H1 (cell line): ENCODE data around the gene CEP104. TPM values are rescaled to one million over a fixed set of nuclear protein-coding genes. Genes with fewer than 3 reads are reported as not detected.

ENCODE experiments used
- CTCF ChIA-PET: fragments of 300-600 bp; sonication (Branson Sonifier 250); formaldehyde crosslinking; loops from one replicate; lab custom pipeline; 2021; ENCODE audit not compliant: partially characterized antibody; lab: Charles Lee
- POLR2A ChIA-PET: fragments of 300-600 bp; sonication (Branson Sonifier 250); formaldehyde crosslinking; loops from one replicate; lab custom pipeline; 2021; ENCODE audit warnings: inconsistent platforms; ENCODE audit not compliant: partially characterized antibody; lab: Charles Lee
- DNase-seq, 2 experiments: peaks; one replicate each; pipeline versions ENCODE4 v3.0.0 to v3.0.0-alpha.2; 2010 to 2022; ENCODE audit warnings: low spot score in 2 of 2, low read depth in 1 of 2, mixed read lengths in 1 of 2
- FAIRE-seq: peaks from 2 replicates; lab custom pipeline; 2011; peaks lifted over from hg19 to GRCh38; lab: Jason Lieb, UNC
- H2AFZ ChIP-seq: 2 replicates; pipeline ENCODE4 v1.8.1; 2012; ENCODE audit warnings: low read length, inconsistent platforms
- H2AK5ac ChIP-seq: 2 replicates; pipeline ENCODE4 v1.6.1; 2013; ENCODE audit warnings: low read depth, low read length
- H2BK120ac ChIP-seq: replicated peaks from 2 replicates; pipeline ENCODE3; 2013; ENCODE audit warnings: low read depth, low read length, inconsistent platforms
- H2BK12ac ChIP-seq: 2 replicates; pipeline ENCODE4 v1.6.1; 2013; ENCODE audit warnings: low read depth, low read length
- H2BK15ac ChIP-seq: 2 replicates; pipeline ENCODE4 v1.6.1; 2013; ENCODE audit warnings: low read length
- H2BK20ac ChIP-seq: 2 replicates; pipeline ENCODE4 v1.6.1; 2013; ENCODE audit warnings: low read length
- H2BK5ac ChIP-seq: 2 replicates; pipeline ENCODE4 v1.6.1; 2013; ENCODE audit warnings: low read depth, low read length
- H3K14ac ChIP-seq: 2 replicates; pipeline ENCODE4 v1.6.1; 2013; ENCODE audit warnings: inconsistent platforms; ENCODE audit not compliant: insufficient read length
- H3K18ac ChIP-seq: 2 replicates; pipeline ENCODE4 v1.6.1; 2013; ENCODE audit warnings: low read length; ENCODE audit errors: extremely low read depth
- H3K23ac ChIP-seq: 2 replicates; pipeline ENCODE4 v1.6.1; 2013; ENCODE audit warnings: inconsistent platforms; ENCODE audit not compliant: insufficient read length
- H3K23me2 ChIP-seq: 2 replicates; pipeline ENCODE4 v1.6.1; 2013; ENCODE audit warnings: low read depth, low read length
- H3K27ac ChIP-seq: 2 replicates; pipeline ENCODE4 v1.6.1; 2011; ENCODE audit warnings: low read depth, low read length, inconsistent platforms
- H3K27me3 ChIP-seq, 4 experiments: replicated peaks in 1 of 4; 1 replicate in 1 of 4; 2 replicates in 3 of 4; pipeline versions ENCODE4 v1.6.1 to v1.8.1; 2011 to 2013; ENCODE audit warnings: low read length in 3 of 4, mild to moderate bottlenecking in 3 of 4, inconsistent platforms in 2 of 4, mixed read lengths in 2 of 4, moderate library complexity in 1 of 4; ENCODE audit not compliant: control insufficient read depth in 3 of 4, insufficient read depth in 3 of 4; ENCODE audit errors: extremely low read depth in 1 of 4
- H3K36me3 ChIP-seq, 4 experiments: 2 replicates each; pipeline versions ENCODE4 v1.6.1 to v1.8.1; 2011 to 2013; ENCODE audit warnings: mild to moderate bottlenecking in 4 of 4, low read length in 3 of 4, moderate library complexity in 2 of 4, control low read depth in 1 of 4, inconsistent platforms in 1 of 4; ENCODE audit not compliant: insufficient read depth in 4 of 4, control insufficient read depth in 2 of 4
- H3K4ac ChIP-seq: replicated peaks from 2 replicates; pipeline ENCODE3; 2013; ENCODE audit warnings: low read length, low read depth, mixed read lengths, inconsistent platforms; ENCODE audit not compliant: insufficient read length
- H3K4me1 ChIP-seq, 4 experiments: replicated peaks in 1 of 4; 1 replicate in 1 of 4; 2 replicates in 3 of 4; pipeline versions ENCODE4 v1.6.1 to v1.8.1; 2011 to 2013; ENCODE audit warnings: low read length in 3 of 4, inconsistent platforms in 2 of 4, mixed read lengths in 1 of 4; ENCODE audit not compliant: insufficient read depth in 4 of 4, control insufficient read depth in 3 of 4
- H3K4me2 ChIP-seq, 2 experiments: 2 replicates each; pipeline versions ENCODE4 v1.6.1 to v1.8.1; 2011 to 2013; ENCODE audit warnings: low read depth in 2 of 2, low read length in 2 of 2, control low read depth in 1 of 2, inconsistent platforms in 1 of 2, mild to moderate bottlenecking in 1 of 2; ENCODE audit not compliant: insufficient read depth in 1 of 2
- H3K4me3 ChIP-seq, 4 experiments: fragments of 200-600, 300-600 bp in 1 of 4; sonication (generic), shearing (Covaris generic), sonication (Bioruptor Twin) in 1 of 4; 2 replicates each; pipeline versions ENCODE4 v1.5.1 to v1.8.1; 2011 to 2016; ENCODE audit warnings: low read length in 4 of 4, low read depth in 3 of 4, control low read depth in 2 of 4, inconsistent platforms in 2 of 4, mild to moderate bottlenecking in 2 of 4, mixed read lengths in 1 of 4, moderate library complexity in 1 of 4; ENCODE audit not compliant: insufficient read depth in 2 of 4; ENCODE audit errors: extremely low read depth in 1 of 4
- H3K56ac ChIP-seq: replicated peaks from 2 replicates; pipeline ENCODE3; 2013; ENCODE audit warnings: low read depth, mild to moderate bottlenecking, mixed read lengths, low read length, inconsistent platforms; ENCODE audit not compliant: insufficient read length
- H3K79me1 ChIP-seq: 2 replicates; pipeline ENCODE4 v1.6.1; 2013; ENCODE audit warnings: low read depth, low read length, control low read depth
- H3K79me2 ChIP-seq, 2 experiments: 2 replicates each; pipeline versions ENCODE4 v1.6.1 to v1.8.1; 2012 to 2013; ENCODE audit warnings: low read length in 2 of 2, mild to moderate bottlenecking in 2 of 2, inconsistent platforms in 1 of 2; ENCODE audit not compliant: insufficient read depth in 2 of 2, control insufficient read depth in 1 of 2
- H3K9ac ChIP-seq, 4 experiments: replicated peaks in 1 of 4; 1 replicate in 1 of 4; 2 replicates in 3 of 4; pipeline versions ENCODE4 v1.6.1 to v1.8.1; 2011 to 2013; ENCODE audit warnings: low read depth in 3 of 4, low read length in 3 of 4, control low read depth in 2 of 4, mild to moderate bottlenecking in 2 of 4, moderate library complexity in 2 of 4, inconsistent platforms in 1 of 4; ENCODE audit errors: extremely low read depth in 1 of 4
- H3K9me3 ChIP-seq, 2 experiments: 2 replicates each; pipeline versions ENCODE4 v1.6.1 to v1.8.1; 2012 to 2013; ENCODE audit warnings: mild to moderate bottlenecking in 2 of 2, moderate library complexity in 2 of 2, control low read depth in 1 of 2, inconsistent platforms in 1 of 2, low read depth in 1 of 2, low read length in 1 of 2, mixed read lengths in 1 of 2; ENCODE audit not compliant: insufficient read depth in 2 of 2
- H4K20me1 ChIP-seq, 2 experiments: replicated peaks in 1 of 2; 2 replicates each; pipeline versions ENCODE3 to v1.8.1; 2011 to 2013; ENCODE audit warnings: inconsistent platforms in 2 of 2, low read length in 2 of 2, mild to moderate bottlenecking in 1 of 2; ENCODE audit not compliant: insufficient read depth in 2 of 2, control insufficient read depth in 1 of 2
- H4K5ac ChIP-seq: 2 replicates; pipeline ENCODE4 v1.6.1; 2013; ENCODE audit warnings: low read length, low read depth, mixed read lengths, inconsistent platforms; ENCODE audit not compliant: insufficient read length
- H4K8ac ChIP-seq: 2 replicates; pipeline ENCODE4 v1.8.0; 2013; ENCODE audit warnings: mild to moderate bottlenecking, moderate library complexity, low read length, inconsistent platforms; ENCODE audit not compliant: insufficient read depth; ENCODE audit errors: extremely low read depth
- H4K91ac ChIP-seq: replicated peaks from 2 replicates; pipeline ENCODE3; 2013; ENCODE audit warnings: low read length, mixed read lengths, inconsistent platforms; ENCODE audit not compliant: insufficient read length
- BCL11A ChIP-seq, 2 experiments: IDR thresholded peaks; one replicate each; pipeline ENCODE4 v1.6.1; 2011; ENCODE audit warnings: low read depth in 2 of 2, low read length in 2 of 2, mild to moderate bottlenecking in 2 of 2
- EZH2 ChIP-seq: fragments of 200-600 bp; sonication (generic); IDR thresholded peaks from 2 replicates; pipeline ENCODE4 v1.7.1; 2012; ENCODE audit warnings: low read depth, mild to moderate bottlenecking, moderate library complexity, low read length, inconsistent platforms; ENCODE audit not compliant: severe bottlenecking
- FOSL1 ChIP-seq: IDR thresholded peaks from 2 replicates; pipeline ENCODE4 v1.6.1; 2011; ENCODE audit warnings: mild to moderate bottlenecking, low read depth, low read length, moderate library complexity; ENCODE audit not compliant: insufficient read depth
- NANOG ChIP-seq: IDR thresholded peaks from 2 replicates; pipeline ENCODE4 v1.6.1; 2011; ENCODE audit warnings: low read length, low read depth, mild to moderate bottlenecking, inconsistent platforms; ENCODE audit not compliant: insufficient read depth, poor library complexity, severe bottlenecking
- RFX5 ChIP-seq: IDR thresholded peaks from 2 replicates; pipeline ENCODE4 v1.6.1; 2011; ENCODE audit warnings: low read depth, low read length, improper control_type of control experiment, borderline replicate concordance
- SIN3A ChIP-seq, 2 experiments: IDR thresholded peaks in 1 of 2; conservative IDR thresholded peaks in 1 of 2; 2 replicates each; pipeline ENCODE4 v1.6.1; 2011 to 2012; ENCODE audit warnings: low read length in 2 of 2, improper control_type of control experiment in 1 of 2, low read depth in 1 of 2, mild to moderate bottlenecking in 1 of 2
- SP4 ChIP-seq: IDR thresholded peaks from 2 replicates; pipeline ENCODE4 v1.6.1; 2012; ENCODE audit warnings: low read length, inconsistent platforms
- WGBS, 2 experiments: shearing (Covaris generic) in 1 of 2; methylation state at CpG; one replicate each; pipeline versions ENCODE4 v1.1.6 to v1.1.7; 2013 to 2015; ENCODE audit warnings: low lambda C conversion rate in 2 of 2, mixed read lengths in 2 of 2, inconsistent platforms in 1 of 2, low coverage in 1 of 2, missing lambda C conversion rate in 1 of 2; ENCODE audit not compliant: insufficient replicate concordance in 2 of 2, insufficient coverage in 1 of 2, insufficient read length in 1 of 2; ENCODE audit errors: extremely low coverage in 1 of 2, missing lambda C conversion rate in 1 of 2; 5-methylcytosine and 5-hydroxymethylcytosine counted together
- polyA plus RNA-seq, 7 experiments: library from polyadenylated mRNA; depleted of rRNA in 3 of 7; stranded (reverse) in 5 of 7; unstranded in 2 of 7; fragments of >200 nt in 5 of 7; fragments of 200-250 nt in 2 of 7; gene quantifications; 1 replicate in 5 of 7; 2 replicates in 1 of 7; 4 replicates in 1 of 7; pipeline versions ENCODE4 v1.2.1 to v1.2.3, GENCODE V29; 2011 to 2013; ENCODE audit warnings: missing spikeins in 2 of 7, mixed read lengths in 2 of 7
- total RNA-seq: library from RNA; stranded (reverse); fragmentation: NEBNext Ultra II Directional; extraction: Animal tissue kit (Norgen Biotek cat#: 25700); gene quantifications from 2 replicates; pipeline ENCODE4 v1.2.1, GENCODE V29; 2021
- TF ChIP-seq, protein P1 (sequence below), 3 experiments: IDR thresholded peaks; 1 replicate in 2 of 3; 2 replicates in 1 of 3; pipeline versions ENCODE4 v1.5.1 to v1.6.1; 2011; ENCODE audit warnings: low read length in 3 of 3, mild to moderate bottlenecking in 3 of 3, inconsistent platforms in 2 of 3, low read depth in 1 of 3, moderate library complexity in 1 of 3; ENCODE audit not compliant: insufficient read depth in 1 of 3; ENCODE audit errors: control extremely low read depth in 1 of 3
- TF ChIP-seq, protein P2 (sequence below): IDR thresholded peaks from 2 replicates; pipeline ENCODE4 v1.6.1; 2012; ENCODE audit warnings: low read length, inconsistent platforms

CEP104 gene
- total and polyA plus RNA-seq, 2 of the 8 experiments (the other 6 are each of a cell fraction or from before 2014, with no cell fraction given) = 8.0 to 43.9 TPM

DNA sequence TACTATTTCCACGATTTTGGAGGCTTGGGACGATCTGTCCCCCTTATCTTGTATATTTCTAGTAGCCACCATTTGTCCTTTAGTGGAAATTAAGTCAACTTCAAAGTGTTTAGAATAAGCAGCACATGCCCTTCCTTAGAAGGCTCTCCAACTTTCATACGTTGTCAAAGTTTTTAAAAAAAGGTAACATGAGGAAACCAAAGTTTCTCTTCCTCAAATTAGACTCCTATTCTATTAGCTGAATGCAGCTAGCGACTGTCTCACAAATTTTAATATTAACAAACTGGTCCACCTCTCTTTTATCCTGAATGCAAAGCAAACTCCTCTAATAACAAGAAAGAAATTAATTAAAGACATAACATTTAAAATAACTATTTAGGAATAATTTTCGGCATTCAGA lies 36.2 kb upstream of the CEP104 start:
- H4K5ac ChIP-seq = no peak overlapping the region
- POLR2A ChIA-PET = no interaction called here
- no peaks in the 10 kb centered on the region for H3K4me1 ChIP-seq
- no peak overlapping the region for H3K56ac ChIP-seq
- no peak overlapping the region for H2BK12ac ChIP-seq
- no peak overlapping the region for H2BK20ac ChIP-seq
- no peak overlapping the region for H2AK5ac ChIP-seq
- peaks cover 10 to 17% of the 10 kb centered on the region in 2 experiments for H4K20me1 ChIP-seq
- H4K91ac ChIP-seq = no peak overlapping the region
- WGBS, 2 experiments = 90% methylated on average over 5 of the region's 5 CpGs; no CpG with 5 or more reads in 1 of the 2 experiments
- no peak overlapping the region for H3K4me3 ChIP-seq
- no peak overlapping the region for H4K8ac ChIP-seq
- no peaks in the 10 kb centered on the region for H3K9me3 ChIP-seq
- H3K27me3 ChIP-seq = no peaks in the 10 kb centered on the region
- no peak overlapping the region for H3K9ac ChIP-seq
- H3K36me3 ChIP-seq = peaks cover 14 to 25% (median 20%) of the 10 kb centered on the region in 4 experiments; a peak in 6 of 8 replicates
- no peak overlapping the region for H2BK15ac ChIP-seq
- DNase-seq = no peak
- H2BK5ac ChIP-seq = no peak overlapping the region
- H3K79me2 ChIP-seq = peaks cover 4 to 49% of the 10 kb centered on the region in 2 experiments; a peak in 3 of 4 replicates
- no peak overlapping the region for H2AFZ ChIP-seq
- H3K27ac ChIP-seq = no peak overlapping the region
- no peak overlapping the region for H3K14ac ChIP-seq
- H3K23me2 ChIP-seq = no peaks in the 10 kb centered on the region
- CTCF ChIA-PET = no interaction called here
- peaks cover 15% of the 10 kb centered on the region for H3K79me1 ChIP-seq
- no peak overlapping the region for H3K23ac ChIP-seq
- no peak for FAIRE-seq
- H2BK120ac ChIP-seq = no peak overlapping the region
- no peak overlapping the region for H3K4me2 ChIP-seq
- H3K4ac ChIP-seq = no peak overlapping the region
- no peak overlapping the region for H3K18ac ChIP-seq
- TF ChIP-seq, protein P1, sequence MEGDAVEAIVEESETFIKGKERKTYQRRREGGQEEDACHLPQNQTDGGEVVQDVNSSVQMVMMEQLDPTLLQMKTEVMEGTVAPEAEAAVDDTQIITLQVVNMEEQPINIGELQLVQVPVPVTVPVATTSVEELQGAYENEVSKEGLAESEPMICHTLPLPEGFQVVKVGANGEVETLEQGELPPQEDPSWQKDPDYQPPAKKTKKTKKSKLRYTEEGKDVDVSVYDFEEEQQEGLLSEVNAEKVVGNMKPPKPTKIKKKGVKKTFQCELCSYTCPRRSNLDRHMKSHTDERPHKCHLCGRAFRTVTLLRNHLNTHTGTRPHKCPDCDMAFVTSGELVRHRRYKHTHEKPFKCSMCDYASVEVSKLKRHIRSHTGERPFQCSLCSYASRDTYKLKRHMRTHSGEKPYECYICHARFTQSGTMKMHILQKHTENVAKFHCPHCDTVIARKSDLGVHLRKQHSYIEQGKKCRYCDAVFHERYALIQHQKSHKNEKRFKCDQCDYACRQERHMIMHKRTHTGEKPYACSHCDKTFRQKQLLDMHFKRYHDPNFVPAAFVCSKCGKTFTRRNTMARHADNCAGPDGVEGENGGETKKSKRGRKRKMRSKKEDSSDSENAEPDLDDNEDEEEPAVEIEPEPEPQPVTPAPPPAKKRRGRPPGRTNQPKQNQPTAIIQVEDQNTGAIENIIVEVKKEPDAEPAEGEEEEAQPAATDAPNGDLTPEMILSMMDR (IDR thresholded peaks at IDR 0.05; ENCODE audit: control extremely low read depth in 1 of 3, insufficient read depth in 1 of 3, low read depth in 1 of 3, low read length in 3 of 3) = no peak
- TF ChIP-seq SIN3A (conservative IDR thresholded peaks at IDR 0.05 in 1 of 2, IDR thresholded peaks at IDR 0.05 in 1 of 2; ENCODE audit: low read depth in 1 of 2, low read length in 2 of 2) = no peak
- TF ChIP-seq RFX5 = no peak
- TF ChIP-seq SP4 = no peak
- TF ChIP-seq, protein P2, sequence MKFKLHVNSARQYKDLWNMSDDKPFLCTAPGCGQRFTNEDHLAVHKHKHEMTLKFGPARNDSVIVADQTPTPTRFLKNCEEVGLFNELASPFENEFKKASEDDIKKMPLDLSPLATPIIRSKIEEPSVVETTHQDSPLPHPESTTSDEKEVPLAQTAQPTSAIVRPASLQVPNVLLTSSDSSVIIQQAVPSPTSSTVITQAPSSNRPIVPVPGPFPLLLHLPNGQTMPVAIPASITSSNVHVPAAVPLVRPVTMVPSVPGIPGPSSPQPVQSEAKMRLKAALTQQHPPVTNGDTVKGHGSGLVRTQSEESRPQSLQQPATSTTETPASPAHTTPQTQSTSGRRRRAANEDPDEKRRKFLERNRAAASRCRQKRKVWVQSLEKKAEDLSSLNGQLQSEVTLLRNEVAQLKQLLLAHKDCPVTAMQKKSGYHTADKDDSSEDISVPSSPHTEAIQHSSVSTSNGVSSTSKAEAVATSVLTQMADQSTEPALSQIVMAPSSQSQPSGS = no peak
- no peak for TF ChIP-seq EZH2
- TF ChIP-seq NANOG = no peak
- TF ChIP-seq FOSL1 = no peak
- TF ChIP-seq BCL11A (IDR thresholded peaks at IDR 0.05; ENCODE audit: low read depth in 2 of 2, low read length in 2 of 2) = no peak
